HepG2 (cell line): ENCODE results near the gene ZNF48. TPM values are rescaled to one million over a fixed set of nuclear protein-coding genes. Genes with fewer than 3 reads are reported as not detected.
A peak's percentile ranks its signal among the peaks of the same experiment; 100 is the strongest.

Experiments
- ATAC-seq: fragments of 200-7000 bp; cut with Tn5 transposase; 3 replicates; pipeline ENCODE4 v1.9.1; 2020; ENCODE audit warnings: mild to moderate bottlenecking, moderate library complexity
- BruUV-seq: library from RNA; stranded (reverse); fragments of 400-500 nt; replicated peaks from 2 replicates; lab custom pipeline; 2021; lab: Mats Ljungman, UMichigan
- CTCF ChIA-PET: fragments of 300-600 bp; formaldehyde crosslinking; extraction: SDS; loops from one replicate; lab custom pipeline; 2021; ENCODE audit warnings: low total read pairs, inconsistent platforms, low intra/inter-chr PET ratio; lab: Yijun Ruan, JAX
- POLR2A ChIA-PET: fragments of 350-600 bp; sonication (Branson Sonifier 250); formaldehyde crosslinking; loops from one replicate; lab custom pipeline; 2020; ENCODE audit warnings: antibody characterized with exemption, inconsistent platforms; lab: Yijun Ruan, JAX
- DNase-seq: peaks from one replicate; pipeline ENCODE4 v3.0.0-alpha.2; 2015; ENCODE audit warnings: low spot score
- FAIRE-seq: peaks from 3 replicates; lab custom pipeline; 2011; peaks lifted over from hg19 to GRCh38; lab: Jason Lieb, UNC
- H2AFZ ChIP-seq: one replicate; pipeline ENCODE4 v1.6.1; 2011; ENCODE audit warnings: low read length, inconsistent platforms
- H3K27ac ChIP-seq: fragments of 300-600 bp; 3 replicates; pipeline ENCODE4 v1.8.0; 2011; ENCODE audit warnings: mixed run types, mild to moderate bottlenecking, mixed read lengths, low read length, inconsistent platforms; ENCODE audit not compliant: insufficient read depth; ENCODE audit errors: extremely low read length
- H3K27me3 ChIP-seq, 2 experiments: fragments of 200-600 bp in 1 of 2; 2 replicates in 1 of 2; 3 replicates in 1 of 2; pipeline versions ENCODE4 v1.6.0 to v1.8.0; 2011; ENCODE audit warnings: low read length in 2 of 2, mild to moderate bottlenecking in 2 of 2, moderate library complexity in 2 of 2, inconsistent platforms in 1 of 2; ENCODE audit not compliant: insufficient read depth in 2 of 2, control insufficient read depth in 1 of 2
- H3K36me3 ChIP-seq, 2 experiments: fragments of 200-600 bp in 1 of 2; replicated peaks in 1 of 2; 2 replicates in 1 of 2; 3 replicates in 1 of 2; pipeline versions ENCODE4 v1.5.1 to v1.8.0; 2011; ENCODE audit warnings: low read length in 2 of 2, inconsistent platforms in 1 of 2; ENCODE audit not compliant: insufficient read depth in 2 of 2, control insufficient read depth in 1 of 2
- H3K4me1 ChIP-seq: 2 replicates; pipeline ENCODE4 v1.5.1; 2012; ENCODE audit warnings: low read length, inconsistent platforms; ENCODE audit not compliant: insufficient read depth
- H3K4me2 ChIP-seq: 2 replicates; pipeline ENCODE4 v1.6.0; 2011; ENCODE audit warnings: low read depth, low read length, inconsistent platforms
- H3K4me3 ChIP-seq, 3 experiments: fragments of 200-600 bp in 1 of 3; sonication (generic), shearing (Covaris generic) in 1 of 3; replicated peaks in 1 of 3; 2 replicates each; pipeline ENCODE4 v1.5.1; 2011 to 2016; ENCODE audit warnings: low read length in 3 of 3, inconsistent platforms in 2 of 3, low read depth in 2 of 3, mild to moderate bottlenecking in 2 of 3, control low read depth in 1 of 3, mixed read lengths in 1 of 3; ENCODE audit not compliant: insufficient read depth in 1 of 3
- H3K79me2 ChIP-seq: one replicate; pipeline ENCODE4 v1.6.1; 2011; ENCODE audit warnings: low read length, inconsistent platforms; ENCODE audit not compliant: insufficient read depth
- H3K9ac ChIP-seq: 2 replicates; pipeline ENCODE4 v1.6.0; 2011; ENCODE audit warnings: mild to moderate bottlenecking, low read depth, low read length, inconsistent platforms; ENCODE audit not compliant: insufficient read depth
- H3K9me3 ChIP-seq: 2 replicates; pipeline ENCODE4 v1.5.1; 2012; ENCODE audit warnings: mild to moderate bottlenecking, low read length
- H4K20me1 ChIP-seq: 2 replicates; pipeline ENCODE4 v1.6.0; 2011; ENCODE audit warnings: inconsistent platforms, mild to moderate bottlenecking, low read length, moderate library complexity; ENCODE audit not compliant: insufficient read depth
- CENPT ChIP-seq: sonication (generic); formaldehyde crosslinking; IDR thresholded peaks from 2 replicates; pipeline ENCODE4 v1.8.0; 2022; ENCODE audit warnings: low read depth, mild to moderate bottlenecking, moderate library complexity, missing genetic modification reagents
- DMTF1 ChIP-seq: sonication (generic); formaldehyde crosslinking; IDR thresholded peaks from 2 replicates; pipeline ENCODE4 v1.4.0; 2020; ENCODE audit warnings: mild to moderate bottlenecking, missing genetic modification reagents
- FOXA3 ChIP-seq: IDR thresholded peaks from 2 replicates; pipeline ENCODE4 v1.6.1; 2016; ENCODE audit warnings: missing genetic modification reagents, missing compliant biosample characterization
- FOXP4 ChIP-seq: sonication (generic); formaldehyde crosslinking; IDR thresholded peaks from 2 replicates; pipeline ENCODE4 v1.4.0; 2020; ENCODE audit warnings: missing genetic modification reagents
- GLI4 ChIP-seq: sonication (generic); formaldehyde crosslinking; IDR thresholded peaks from 2 replicates; pipeline ENCODE4 v1.5.1; 2020; ENCODE audit warnings: missing genetic modification reagents, mild to moderate bottlenecking, moderate library complexity, borderline replicate concordance
- GTF2F1 ChIP-seq: fragments of 150-350 bp; IDR thresholded peaks from 2 replicates; pipeline ENCODE4 v1.6.1; 2014; ENCODE audit warnings: low read length
- HNF1A ChIP-seq, 2 experiments: sonication (generic) in 1 of 2; formaldehyde crosslinking in 1 of 2; IDR thresholded peaks; 2 replicates each; pipeline versions ENCODE4 v1.4.0 to v1.6.1; 2016 to 2020; ENCODE audit warnings: borderline replicate concordance in 1 of 2, low read depth in 1 of 2, mild to moderate bottlenecking in 1 of 2, missing genetic modification reagents in 1 of 2
- HNRNPH1 ChIP-seq: fragments of 200-400 bp; formaldehyde crosslinking; optimal IDR thresholded peaks from 2 replicates; pipeline ENCODE3; 2017; ENCODE audit warnings: mild to moderate bottlenecking, low read depth, low read length
- PHF21A ChIP-seq: sonication (generic); formaldehyde crosslinking; IDR thresholded peaks from 2 replicates; pipeline ENCODE4 v1.5.0; 2020; ENCODE audit warnings: mild to moderate bottlenecking, missing genetic modification reagents
- TCF12 ChIP-seq, 2 experiments: fragments of 450-650 bp in 1 of 2; sonication (generic) in 1 of 2; formaldehyde crosslinking in 1 of 2; IDR thresholded peaks; 2 replicates each; pipeline versions ENCODE4 v1.6.1 to v1.8.0; 2017 to 2022; ENCODE audit warnings: antibody characterized with exemption in 1 of 2, mild to moderate bottlenecking in 1 of 2, missing genetic modification reagents in 1 of 2, moderate library complexity in 1 of 2
- WGBS: methylation state at CpG from one replicate; pipeline ENCODE4 v1.1.6; 2017; ENCODE audit warnings: low lambda C conversion rate; 5-methylcytosine and 5-hydroxymethylcytosine counted together
- in situ Hi-C: cut with HindIII; loops from 2 replicates; pipeline ENCODE4 v1.10.0; 2017; ENCODE audit warnings: low pct_unique_long_range_greater_than_20kb; ENCODE audit not compliant: extremely low pct_ligation_motif_present
- intact Hi-C: fragments of 100-400 bp; cut with micrococcal nuclease; formaldehyde crosslinking; loops from one replicate; pipeline ENCODE4 v1.10.0; 2022; ENCODE audit not compliant: unreplicated experiment
- polyA plus RNA-seq, 8 experiments: library from polyadenylated mRNA; depleted of rRNA in 3 of 8; stranded (reverse) in 7 of 8; unstranded in 1 of 8; fragments of >200 nt; fragmentation: Illumina TruSeq in 4 of 8; extraction: Trizol in 4 of 8; gene quantifications; 2 replicates each; pipeline versions ENCODE4 v1.2.1 to v1.2.3, GENCODE V29; 2011 to 2016; ENCODE audit warnings: low read depth in 4 of 8, missing spikeins in 1 of 8, mixed read lengths in 1 of 8; ENCODE audit not compliant: insufficient read depth in 1 of 8
- total RNA-seq, 5 experiments: library from RNA; depleted of rRNA; stranded (reverse); fragments of >200 nt; fragmentation: Illumina TruSeq; extraction: Trizol; gene quantifications; 2 replicates each; pipeline ENCODE4 v1.2.3, GENCODE V29; 2016; ENCODE audit warnings: low read depth in 1 of 5

Gene ZNF48
- total and polyA plus RNA-seq, 2 of the 13 experiments (the other 11 are each of a cell fraction or from before 2014, with no cell fraction given): 9.9 to 12.3 TPM

GRCh38 chr16:30437511-30438046 is 42.4 kb downstream of the ZNF48 start:
- intact Hi-C loops (no loop called here), in situ Hi-C loops (loop anchor here (10.0 kb wide), 1 partner anchor 167 kb away; no protein-coding TSS in a partner anchor)
- H3K9me3 ChIP-seq: no peaks in the 10 kb centered on the region
- CTCF ChIA-PET: no interaction called here
- POLR2A ChIA-PET: interaction anchor here (1.0 to 1.8 kb wide), 7 partner anchors 10 to 134 kb away, joined by 3 to 14 read pairs (median 4); partner anchors contain the start of genes TBC1D10B, ZNF688, ZNF747 and ZNF764
- 0 out of 6 replicates have a peak overlapping the region, but pooled peaks of 1 of the 3 experiments have one; percentile 5 for H3K4me3 ChIP-seq
- 3% methylated on average over 3 of the region's 3 CpGs for WGBS
- peak; percentile 72 for DNase-seq
- peak; percentile 68 for ATAC-seq
- H3K4me1 ChIP-seq: peaks cover 69% of the 10 kb centered on the region
- no TSS peak for BruUV-seq
- FAIRE-seq: peak; percentile 76
- H3K36me3 ChIP-seq: no peaks in the 10 kb centered on the region
- H2AFZ ChIP-seq: no peak overlapping the region
- peak overlapping the region; percentile 52 for H3K4me2 ChIP-seq
- H3K27me3 ChIP-seq: peaks cover 0 to 5% of the 10 kb centered on the region in 2 experiments; a peak in 2 of 5 replicates
- H3K27ac ChIP-seq: peak overlapping the region; percentile 50
- H4K20me1 ChIP-seq: no peaks in the 10 kb centered on the region
- no peak overlapping the region for H3K9ac ChIP-seq
- no peaks in the 10 kb centered on the region for H3K79me2 ChIP-seq
- TF ChIP-seq HNF1A (IDR thresholded peaks at IDR 0.05; ENCODE audit: low read depth): peak; percentile 35; the same call in 1 of the 2 replicates
- TF ChIP-seq HNF1A (CRISPR knock-in tag; IDR thresholded peaks at IDR 0.05; ENCODE audit: borderline replicate concordance): 0 out of 2 replicates have a peak, but pooled peaks have one; percentile 49
- TF ChIP-seq FOXA3: peak; percentile 92
- no peak for TF ChIP-seq CENPT
- TF ChIP-seq GTF2F1: no peak
- TF ChIP-seq FOXP4 (CRISPR knock-in tag): peak; percentile 73
- TF ChIP-seq TCF12 (IDR thresholded peaks at IDR 0.05): no peak
- no peak for TF ChIP-seq TCF12 (CRISPR knock-in tag; IDR thresholded peaks at IDR 0.05)
- TF ChIP-seq PHF21A (CRISPR knock-in tag): peak; percentile 77
- no peak for TF ChIP-seq GLI4 (CRISPR knock-in tag)
- TF ChIP-seq HNRNPH1: no peak
- TF ChIP-seq DMTF1: no peak
